Lower lobe of right lung (tissue), 2 donors: ENCODE measurements around the gene UAP1L1. TPM values are rescaled to one million over a fixed set of nuclear protein-coding genes. Genes with fewer than 3 reads are reported as not detected.

Experiments used
- ATAC-seq, 2 donors: fragments of 200-7000 bp; cut with Tn5 transposase; one replicate each; pipeline ENCODE4 v1.9.1; 2020 to 2022; ENCODE audit warnings: mild to moderate bottlenecking in 2 of 2, moderate library complexity in 2 of 2
- DNase-seq: peaks from one replicate; pipeline ENCODE4 v3.0.0-alpha.2; 2020
- H3K27ac ChIP-seq: fragments of 200-600 bp; one replicate; pipeline ENCODE4 v1.8.0; 2022
- H3K27me3 ChIP-seq: fragments of 200-600 bp; one replicate; pipeline ENCODE4 v1.8.0; 2022; ENCODE audit warnings: low read depth
- H3K36me3 ChIP-seq: fragments of 200-600 bp; one replicate; pipeline ENCODE4 v1.8.0; 2022; ENCODE audit warnings: mild to moderate bottlenecking
- H3K4me1 ChIP-seq: fragments of 200-600 bp; one replicate; pipeline ENCODE4 v1.8.0; 2022
- H3K4me3 ChIP-seq: fragments of 200-600 bp; one replicate; pipeline ENCODE4 v1.8.0; 2022; ENCODE audit warnings: mild to moderate bottlenecking
- H3K9me3 ChIP-seq: fragments of 200-600 bp; one replicate; pipeline ENCODE4 v1.8.0; 2022
- intact Hi-C: fragments of 100-400 bp; cut with DNase I; formaldehyde crosslinking; loops from one replicate; pipeline ENCODE4 v1.11.0; 2022
- total RNA-seq: library from RNA; stranded (reverse); fragmentation: NEBNext Ultra II Directional; extraction: Animal tissue kit (Norgen Biotek cat#: 25700); gene quantifications from one replicate; pipeline ENCODE4 v1.2.1, GENCODE V29; 2021
- TF ChIP-seq, protein P1 (sequence below): fragments of 200-600 bp; IDR thresholded peaks from one replicate; pipeline ENCODE4 v1.8.0; 2022; ENCODE audit warnings: antibody characterized with exemption, mild to moderate bottlenecking
- donor health status: DM: no; HTN: yes; CAD: no; lungs with severe emphysema.

UAP1L1 gene
- total RNA-seq, 1 donor from 2014 or later, result 29.7 TPM

DNA sequence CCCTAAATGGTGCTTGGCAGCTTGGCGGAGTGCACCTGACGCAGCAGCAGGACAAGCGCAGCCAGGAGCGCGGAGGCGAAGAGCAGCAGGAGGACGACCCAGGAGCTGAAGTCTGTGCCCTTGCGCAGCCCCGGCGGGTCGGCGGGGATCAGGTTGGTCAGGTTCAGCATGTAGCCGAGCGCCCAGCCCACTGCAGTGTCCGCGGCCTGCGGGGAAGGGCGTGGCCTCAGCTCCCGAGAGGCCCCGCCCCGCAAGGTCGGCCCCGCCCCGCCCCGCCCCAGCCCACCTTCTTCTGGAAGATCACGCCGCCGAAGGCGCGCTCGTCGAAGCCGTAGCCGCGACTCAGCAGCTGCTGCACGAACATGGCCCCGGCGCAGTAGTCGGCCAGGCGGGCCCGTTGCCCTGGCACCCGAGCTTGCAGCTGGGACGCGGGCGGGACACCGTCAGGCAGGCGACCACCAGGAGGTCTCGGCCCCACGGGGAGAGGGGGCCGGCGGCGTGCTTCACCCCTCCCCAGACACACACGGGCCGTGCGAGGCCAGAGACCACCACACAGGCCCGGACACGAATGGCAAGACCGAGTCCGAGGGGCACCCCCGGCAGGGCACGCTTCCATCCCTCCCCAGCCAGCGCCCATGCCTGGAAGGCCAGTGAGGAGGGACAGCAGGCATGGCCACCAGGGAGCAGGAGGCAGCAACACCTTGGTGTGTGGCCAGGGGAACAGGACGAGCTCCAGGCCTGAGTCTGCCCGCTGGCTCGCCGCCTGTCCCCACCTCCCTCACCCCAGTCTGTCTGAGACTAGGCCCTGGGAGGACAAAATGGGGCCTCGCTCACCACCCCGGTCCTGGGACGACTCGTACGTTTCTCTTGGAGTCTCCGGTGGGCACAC lies 28.4 kb upstream of the UAP1L1 start:
- no peak overlapping the region for H3K4me3 ChIP-seq
- intact Hi-C loops, result no loop called here
- TF ChIP-seq, protein P1, sequence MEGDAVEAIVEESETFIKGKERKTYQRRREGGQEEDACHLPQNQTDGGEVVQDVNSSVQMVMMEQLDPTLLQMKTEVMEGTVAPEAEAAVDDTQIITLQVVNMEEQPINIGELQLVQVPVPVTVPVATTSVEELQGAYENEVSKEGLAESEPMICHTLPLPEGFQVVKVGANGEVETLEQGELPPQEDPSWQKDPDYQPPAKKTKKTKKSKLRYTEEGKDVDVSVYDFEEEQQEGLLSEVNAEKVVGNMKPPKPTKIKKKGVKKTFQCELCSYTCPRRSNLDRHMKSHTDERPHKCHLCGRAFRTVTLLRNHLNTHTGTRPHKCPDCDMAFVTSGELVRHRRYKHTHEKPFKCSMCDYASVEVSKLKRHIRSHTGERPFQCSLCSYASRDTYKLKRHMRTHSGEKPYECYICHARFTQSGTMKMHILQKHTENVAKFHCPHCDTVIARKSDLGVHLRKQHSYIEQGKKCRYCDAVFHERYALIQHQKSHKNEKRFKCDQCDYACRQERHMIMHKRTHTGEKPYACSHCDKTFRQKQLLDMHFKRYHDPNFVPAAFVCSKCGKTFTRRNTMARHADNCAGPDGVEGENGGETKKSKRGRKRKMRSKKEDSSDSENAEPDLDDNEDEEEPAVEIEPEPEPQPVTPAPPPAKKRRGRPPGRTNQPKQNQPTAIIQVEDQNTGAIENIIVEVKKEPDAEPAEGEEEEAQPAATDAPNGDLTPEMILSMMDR, result no peak
- H3K36me3 ChIP-seq, result no peaks in the 10 kb centered on the region
- H3K27me3 ChIP-seq, result peaks cover 90% of the 10 kb centered on the region
- H3K27ac ChIP-seq, result no peak overlapping the region
- ATAC-seq, result no peak
- H3K4me1 ChIP-seq, result peaks cover 34% of the 10 kb centered on the region
- no peaks in the 10 kb centered on the region for H3K9me3 ChIP-seq
- DNase-seq, result no peak

DNA sequence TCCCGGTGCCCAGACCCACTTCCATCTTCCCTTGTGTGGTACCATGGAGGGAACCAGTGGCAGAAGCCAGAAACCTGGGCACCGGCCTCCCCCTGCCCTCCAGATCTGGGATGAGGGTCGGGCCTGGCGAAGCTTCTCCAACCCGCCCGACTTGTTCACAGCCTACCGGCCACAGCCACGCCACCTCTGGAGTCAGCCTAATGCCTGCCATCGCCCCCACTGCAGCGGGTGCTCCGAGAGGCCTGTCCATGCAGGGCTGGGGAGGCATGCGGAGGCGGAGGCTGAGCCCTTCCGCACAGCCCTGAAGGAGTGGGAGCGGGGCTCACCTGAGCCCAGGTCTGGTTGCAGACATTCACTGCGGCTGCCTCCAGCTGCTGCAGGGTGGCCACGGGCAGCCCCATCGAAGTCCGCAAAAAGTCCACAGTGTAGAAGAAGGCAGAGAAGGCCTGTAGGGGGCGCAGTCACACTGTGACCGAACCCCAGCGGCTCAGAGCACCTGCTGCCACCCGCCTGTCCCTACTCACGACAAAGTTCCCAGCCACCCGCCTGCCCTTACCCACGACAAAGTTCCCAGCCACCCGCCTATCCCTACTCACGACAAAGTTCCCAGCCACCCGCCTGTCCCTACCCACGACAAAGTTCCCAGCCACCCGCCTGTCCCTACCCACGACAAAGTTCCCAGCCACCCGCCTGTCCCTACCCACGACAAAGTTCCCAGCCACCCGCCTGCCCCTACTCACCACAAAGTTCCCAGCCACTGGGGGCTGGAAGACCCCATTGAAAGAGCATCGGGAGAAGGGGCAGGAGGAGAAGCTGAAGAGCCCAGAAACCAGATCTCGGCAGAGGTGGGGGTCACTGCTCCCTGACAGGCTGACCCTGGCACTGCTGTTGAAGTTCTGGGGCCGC lies 27.5 kb upstream of the UAP1L1 start:
- no peak for DNase-seq
- Histone ChIP-seq H3K27ac (no peak overlapping the region), H3K4me3 (no peak overlapping the region), H3K36me3 (no peaks in the 10 kb centered on the region), H3K27me3 (peaks cover 90% of the 10 kb centered on the region), H3K9me3 (no peaks in the 10 kb centered on the region), H3K4me1 (peaks cover 34% of the 10 kb centered on the region)
- ATAC-seq, result peak; percentile 23 to 52
- intact Hi-C loops, result no loop called here
- TF ChIP-seq, protein P1, result peak; percentile 48

DNA sequence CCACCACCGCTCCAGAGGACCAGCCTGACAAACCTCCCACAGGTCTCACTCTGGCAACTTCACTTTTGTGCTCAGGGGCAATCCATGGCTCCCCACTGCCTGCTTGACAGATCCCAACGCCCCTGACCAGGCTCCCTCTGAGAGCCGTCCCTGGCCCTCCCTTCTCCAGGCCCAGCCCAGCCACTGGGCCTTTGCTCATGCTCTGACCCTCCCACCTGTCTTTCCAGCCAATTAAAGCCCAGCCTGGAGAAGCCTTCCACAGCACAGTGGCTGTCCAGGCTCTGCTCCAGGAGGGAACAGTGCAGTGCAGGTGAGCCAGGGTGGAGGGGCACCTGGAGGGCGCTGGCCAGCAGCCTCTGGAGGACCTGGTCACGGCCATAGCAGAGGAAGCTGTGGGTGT lies 26.7 kb upstream of the UAP1L1 start:
- Histone ChIP-seq H3K27me3 (peaks cover 86% of the 10 kb centered on the region), H3K9me3 (no peaks in the 10 kb centered on the region), H3K27ac (no peak overlapping the region), H3K36me3 (no peaks in the 10 kb centered on the region), H3K4me1 (peaks cover 34% of the 10 kb centered on the region), H3K4me3 (no peak overlapping the region)
- DNase-seq, result no peak
- TF ChIP-seq, protein P1, result no peak
- ATAC-seq, result no peak
- intact Hi-C loops, result no loop called here

DNA sequence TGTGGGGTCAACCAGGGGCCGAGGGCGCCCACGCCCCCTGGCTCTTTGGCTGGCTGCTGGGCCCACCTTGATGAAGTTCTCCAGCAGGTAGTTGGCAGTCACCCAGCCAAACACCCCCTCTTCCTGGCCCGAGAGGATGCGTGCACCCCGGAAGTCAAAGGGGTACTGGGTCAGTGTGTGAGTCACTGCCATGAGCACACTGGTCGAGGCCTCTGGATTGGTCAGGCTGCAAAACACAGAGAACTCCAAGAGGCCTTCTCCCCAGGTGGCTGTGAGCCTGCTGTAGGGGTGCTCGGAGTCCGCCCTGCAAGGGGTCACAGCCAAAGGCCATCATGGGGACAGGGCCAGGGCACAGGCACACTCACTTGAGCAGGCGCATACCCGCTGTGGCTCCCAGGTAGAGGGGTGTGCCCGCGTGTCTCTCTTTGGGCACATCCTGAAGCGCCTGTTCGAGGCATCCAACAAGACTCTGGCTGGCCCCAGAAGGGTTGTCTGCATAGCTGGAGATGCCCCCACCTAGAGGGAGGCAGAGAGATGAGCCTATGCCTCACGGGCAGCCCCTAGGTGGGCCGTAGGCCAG lies 26.1 kb upstream of the UAP1L1 start:
- ATAC-seq (no peak), DNase-seq (no peak)
- no peaks in the 10 kb centered on the region for H3K36me3 ChIP-seq
- intact Hi-C loops, result no loop called here
- H3K4me1 ChIP-seq, result peaks cover 36% of the 10 kb centered on the region
- H3K27ac ChIP-seq, result no peak overlapping the region
- no peak overlapping the region for H3K4me3 ChIP-seq
- TF ChIP-seq, protein P1, result no peak
- peaks cover 83% of the 10 kb centered on the region for H3K27me3 ChIP-seq
- H3K9me3 ChIP-seq, result no peaks in the 10 kb centered on the region

DNA sequence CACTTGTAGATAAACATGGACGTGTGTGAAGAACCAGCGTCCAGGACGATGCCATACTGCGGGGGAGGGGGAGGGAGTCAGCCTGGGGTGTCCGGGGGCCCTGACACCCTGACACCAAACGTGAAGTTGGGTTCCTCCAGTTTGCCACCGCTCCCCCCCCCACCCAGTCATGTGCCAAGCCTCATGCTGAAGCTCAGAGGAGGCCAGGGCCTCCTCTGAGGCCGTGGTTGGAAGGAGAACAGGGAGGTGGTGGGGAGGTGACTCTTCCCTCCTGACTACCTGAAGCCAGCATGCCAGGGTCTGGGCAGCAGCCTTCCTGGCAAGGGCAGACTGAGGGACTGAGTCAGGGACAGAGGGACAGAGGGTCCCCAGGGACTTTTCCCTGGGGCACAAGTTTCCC lies 25.0 kb upstream of the UAP1L1 start:
- no peaks in the 10 kb centered on the region for H3K9me3 ChIP-seq
- no peak overlapping the region for H3K4me3 ChIP-seq
- peaks cover 72% of the 10 kb centered on the region for H3K27me3 ChIP-seq
- ATAC-seq (no peak), DNase-seq (no peak)
- H3K4me1 ChIP-seq, result peaks cover 30% of the 10 kb centered on the region
- TF ChIP-seq, protein P1, result no peak
- intact Hi-C loops, result no loop called here
- H3K36me3 ChIP-seq, result no peaks in the 10 kb centered on the region
- H3K27ac ChIP-seq, result no peak overlapping the region
